GM12864 (cell line): Measurements from ENCODE around the gene TBX5.

Source experiments
- DNase-seq: peaks from one replicate; pipeline ENCODE4 v3.0.0-alpha.2; 2011; ENCODE audit warnings: low read depth
- H3K4me3 ChIP-seq: 2 replicates; pipeline ENCODE4 v1.5.1; 2011; ENCODE audit warnings: mild to moderate bottlenecking, low read depth, low read length, control low read depth
- CTCF ChIP-seq: IDR thresholded peaks from 2 replicates; pipeline ENCODE4 v1.5.1; 2011; ENCODE audit warnings: low read depth, mild to moderate bottlenecking, moderate library complexity, low read length, control low read depth, inconsistent platforms; ENCODE audit errors: missing control alignments

Gene TBX5

GRCh38 chr12:114447274-114447716, 41.4 kb upstream of the TBX5 start:
- no peak for DNase-seq
- TF ChIP-seq CTCF: no peak
- H3K4me3 ChIP-seq: no peak overlapping the region

DNA sequence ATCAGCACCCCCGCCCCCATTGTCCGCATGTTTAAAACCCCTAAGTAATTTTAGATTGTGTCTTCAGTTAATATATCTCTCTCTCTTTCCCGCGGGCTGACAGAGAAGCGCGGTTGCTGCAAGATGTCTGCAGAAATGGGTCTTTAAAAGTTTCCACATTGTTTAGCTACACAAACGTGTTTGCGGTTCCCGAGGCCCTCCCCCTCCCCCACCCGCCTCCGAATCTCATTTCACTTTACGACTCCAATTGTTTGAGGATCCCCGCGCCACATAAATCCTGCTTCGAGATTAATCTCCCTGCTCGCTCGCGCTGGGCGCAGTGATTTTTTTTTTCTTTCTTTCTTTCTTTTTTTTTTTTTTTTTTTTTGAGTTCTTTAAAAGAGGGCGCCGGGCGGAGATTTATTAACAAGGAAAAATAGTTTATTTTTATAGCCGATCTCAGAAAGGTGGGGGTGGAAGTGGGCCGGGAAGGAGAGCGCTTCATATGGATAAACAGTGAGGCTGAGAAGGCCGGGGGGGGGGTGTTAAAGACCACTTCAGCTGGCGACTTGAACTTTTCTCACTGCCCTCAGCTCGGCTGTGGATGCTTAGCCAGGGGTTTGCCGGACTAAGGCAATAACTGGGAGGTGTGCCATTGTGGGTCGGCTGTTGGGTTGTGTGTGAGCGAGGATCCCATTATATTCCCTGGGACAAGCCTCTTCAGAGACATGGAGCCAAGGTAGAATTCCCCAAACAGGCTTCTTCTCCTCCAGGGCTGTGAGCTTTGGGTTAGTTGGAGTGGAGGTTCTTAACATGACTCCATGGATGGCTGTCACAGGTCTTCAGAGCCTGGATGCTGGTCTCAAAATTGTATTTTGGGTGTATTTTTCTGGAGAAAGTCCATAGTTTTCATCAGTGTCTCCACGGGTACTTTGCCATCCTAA, 39.7 kb upstream of the TBX5 start:
- no peak for DNase-seq
- H3K4me3 ChIP-seq: no peak overlapping the region
- TF ChIP-seq CTCF: no peak

- no peak for TF ChIP-seq CTCF
- H3K4me3 ChIP-seq: no peak overlapping the region
- DNase-seq: no peak
Observed at GRCh38 chr12:114444422-114445279, 38.7 kb upstream of the TBX5 start.

DNA sequence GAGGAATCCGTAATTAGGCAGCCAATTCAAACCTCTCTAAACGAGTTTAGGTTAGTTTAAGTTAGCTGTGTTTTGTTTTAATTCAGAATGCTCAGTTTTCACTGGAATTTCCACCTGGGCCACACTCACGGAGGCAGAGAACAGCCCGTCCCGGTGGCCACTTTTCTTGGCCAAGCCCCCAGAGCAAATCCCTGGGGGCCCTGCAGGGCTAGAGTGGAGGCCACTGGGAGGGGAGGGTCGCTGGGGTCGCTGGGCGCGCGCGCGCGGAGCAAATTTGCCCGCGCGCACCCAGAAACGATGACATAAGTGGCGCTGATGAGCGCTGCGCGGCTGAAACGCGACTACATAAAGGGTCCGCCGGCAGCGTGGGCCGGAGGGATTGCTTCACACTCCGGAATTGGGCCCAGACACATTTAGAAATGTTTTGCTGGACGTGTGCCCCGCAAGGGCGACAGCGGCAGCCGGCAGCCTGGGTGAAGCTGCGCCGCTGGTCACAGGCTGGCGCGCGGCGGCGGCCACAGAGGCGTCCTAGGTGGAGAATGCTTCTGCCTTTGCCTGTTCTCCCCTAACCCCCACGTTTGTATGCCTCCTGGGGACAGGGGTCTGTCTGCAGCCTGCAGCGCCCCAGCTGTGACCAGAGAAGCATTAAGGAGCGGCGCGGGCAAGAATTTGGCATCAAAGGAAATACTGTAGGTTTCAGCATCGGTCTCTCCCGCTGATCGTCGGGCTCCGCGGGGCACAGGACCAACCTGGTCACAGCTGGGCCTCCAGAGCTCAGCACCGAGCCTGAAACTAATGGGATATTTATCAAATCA, 37.9 kb upstream of the TBX5 start:
- DNase-seq: no peak
- no peak overlapping the region for H3K4me3 ChIP-seq
- TF ChIP-seq CTCF: no peak

- no peak for DNase-seq
- TF ChIP-seq CTCF: no peak
- no peak overlapping the region for H3K4me3 ChIP-seq
Observed at GRCh38 chr12:114442578-114442977, 36.6 kb upstream of the TBX5 start.

DNA sequence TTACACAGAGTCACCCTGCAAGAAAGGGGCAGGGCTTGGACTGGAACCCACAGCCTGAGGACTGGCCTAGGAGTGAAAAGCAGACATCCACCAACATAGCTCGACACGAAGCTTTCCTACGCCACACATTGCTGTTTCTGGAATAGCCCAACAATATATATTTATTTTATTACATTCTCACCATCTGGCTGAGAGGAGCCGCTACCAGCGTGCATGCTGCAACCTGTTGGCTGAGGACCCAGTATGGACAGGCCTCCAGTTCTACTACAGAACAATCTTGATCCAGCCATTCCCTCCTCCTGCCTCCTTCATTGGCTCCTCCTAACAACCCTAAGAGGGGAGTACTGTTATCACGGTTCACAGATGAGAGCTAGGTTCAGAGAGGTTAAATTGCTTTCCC, 35.6 kb upstream of the TBX5 start:
- no peak for DNase-seq
- H3K4me3 ChIP-seq: no peak overlapping the region
- TF ChIP-seq CTCF: no peak
